Neural cell (in vitro differentiated cells): ENCODE results near the gene CXCL16. TPM values are rescaled to one million over a fixed set of nuclear protein-coding genes. Genes with fewer than 3 reads are reported as not detected.

Experiments
- H2AFZ ChIP-seq: fragments of 200-600, 300-800 bp; sonication (generic), shearing (Covaris generic); 2 replicates; pipeline ENCODE4 v1.6.0; 2014; ENCODE audit warnings: low read depth, mild to moderate bottlenecking, antibody characterized with exemption, low read length, moderate library complexity
- H3F3A ChIP-seq: fragments of 200-600 bp; shearing (Covaris generic); 2 replicates; pipeline ENCODE4 v1.6.1; 2016; ENCODE audit warnings: mild to moderate bottlenecking, moderate library complexity, mixed read lengths, antibody characterized with exemption, low read length; ENCODE audit not compliant: insufficient read depth, poor library complexity, severe bottlenecking
- H3K27ac ChIP-seq: fragments of 200-600, 300-800 bp; sonication (generic), shearing (Covaris generic); 2 replicates; pipeline ENCODE4 v1.5.1; 2014; ENCODE audit warnings: mild to moderate bottlenecking, low read length, moderate library complexity
- H3K27me3 ChIP-seq: fragments of 300-800, 200-600 bp; sonication (generic), shearing (Covaris generic); 2 replicates; pipeline ENCODE4 v1.6.0; 2014; ENCODE audit warnings: mild to moderate bottlenecking, low read depth, low read length, moderate library complexity; ENCODE audit not compliant: insufficient read depth
- H3K36me3 ChIP-seq: fragments of 300-800, 200-600 bp; sonication (generic), shearing (Covaris generic); 2 replicates; pipeline ENCODE4 v1.5.1; 2014; ENCODE audit warnings: mild to moderate bottlenecking, antibody characterized with exemption, low read length, moderate library complexity; ENCODE audit not compliant: insufficient read depth
- H3K4me2 ChIP-seq: fragments of 300-800, 200-600 bp; sonication (generic), shearing (Covaris generic); 2 replicates; pipeline ENCODE4 v1.6.0; 2014; ENCODE audit warnings: mild to moderate bottlenecking, low read length
- H3K4me3 ChIP-seq: fragments of 300-800, 200-600 bp; sonication (generic), shearing (Covaris generic); 2 replicates; pipeline ENCODE4 v1.5.1; 2014; ENCODE audit warnings: mild to moderate bottlenecking, low read length, moderate library complexity
- H3K79me2 ChIP-seq: fragments of 200-600 bp; shearing (Covaris generic); replicated peaks from 2 replicates; pipeline ENCODE4 v1.6.0; 2014; ENCODE audit warnings: mild to moderate bottlenecking, low read length, moderate library complexity; ENCODE audit not compliant: insufficient read depth
- H3K9ac ChIP-seq: fragments of 300-800, 200-600 bp; sonication (generic), shearing (Covaris generic); 2 replicates; pipeline ENCODE4 v1.6.1; 2016; ENCODE audit warnings: mild to moderate bottlenecking, low read length, mixed read lengths
- H3K9me2 ChIP-seq: fragments of 200-600 bp; shearing (Covaris generic); 2 replicates; pipeline ENCODE4 v1.6.1; 2016; ENCODE audit warnings: mild to moderate bottlenecking, low read length, mixed read lengths; ENCODE audit not compliant: insufficient read depth
- H3K9me3 ChIP-seq: fragments of 200-600, 300-800 bp; sonication (generic), shearing (Covaris generic); 2 replicates; pipeline ENCODE4 v1.6.1; 2016; ENCODE audit warnings: mild to moderate bottlenecking, mixed run types, low read length, moderate library complexity, mixed read lengths
- H4K20me1 ChIP-seq: fragments of 200-600 bp; shearing (Covaris generic); 2 replicates; pipeline ENCODE4 v1.6.1; 2016; ENCODE audit warnings: mild to moderate bottlenecking, mixed run types; ENCODE audit not compliant: insufficient read depth
- CTCF ChIP-seq: fragments of 450-650 bp; IDR thresholded peaks from 2 replicates; pipeline ENCODE4 v1.5.1; 2014; ENCODE audit warnings: antibody characterized with exemption, mild to moderate bottlenecking, moderate library complexity; ENCODE audit not compliant: poor library complexity, severe bottlenecking
- EP300 ChIP-seq: fragments of 450-650 bp; conservative IDR thresholded peaks from 2 replicates; pipeline ENCODE4 v1.6.1; 2014; ENCODE audit warnings: antibody characterized with exemption, mild to moderate bottlenecking, moderate library complexity; ENCODE audit not compliant: poor library complexity, severe bottlenecking
- EZH2 ChIP-seq: fragments of 200-600, 300-800 bp; shearing (Covaris generic), sonication (generic); IDR thresholded peaks from 2 replicates; pipeline ENCODE4 v1.6.1; 2014; ENCODE audit warnings: antibody characterized with exemption, low read length, borderline replicate concordance, mild to moderate bottlenecking; ENCODE audit not compliant: insufficient read depth, poor library complexity, severe bottlenecking
- MXI1 ChIP-seq: fragments of 450-650 bp; conservative IDR thresholded peaks from 2 replicates; pipeline ENCODE4 v1.6.1; 2014; ENCODE audit warnings: antibody characterized with exemption, mild to moderate bottlenecking; ENCODE audit not compliant: poor library complexity, severe bottlenecking
- POLR2AphosphoS5 ChIP-seq: IDR thresholded peaks from 2 replicates; pipeline ENCODE4 v1.6.1; 2012
- RAD21 ChIP-seq: fragments of 450-650 bp; conservative IDR thresholded peaks from 2 replicates; pipeline ENCODE4 v1.6.1; 2014; ENCODE audit warnings: antibody characterized with exemption, mild to moderate bottlenecking, moderate library complexity
- SMC3 ChIP-seq: fragments of 450-650 bp; conservative IDR thresholded peaks from 2 replicates; pipeline ENCODE4 v1.6.1; 2014; ENCODE audit warnings: antibody characterized with exemption, mild to moderate bottlenecking, moderate library complexity; ENCODE audit not compliant: poor library complexity
- TAF1 ChIP-seq: IDR thresholded peaks from 2 replicates; pipeline ENCODE4 v1.6.1; 2012; ENCODE audit warnings: low read depth
- polyA plus RNA-seq: library from polyadenylated mRNA; depleted of rRNA; stranded (reverse); fragments of >200 nt; gene quantifications from 2 replicates; pipeline ENCODE4 v1.2.3, GENCODE V29; 2014
- TF ChIP-seq, protein P1 (sequence below): IDR thresholded peaks from 2 replicates; pipeline ENCODE4 v1.6.1; 2012; ENCODE audit warnings: borderline replicate concordance

Gene CXCL16
- polyA plus RNA-seq, 1 donor from 2014 or later: not detected

GRCh38 chr17:4720787-4721186 is 18.9 kb downstream of the CXCL16 start:
- no peaks in the 10 kb centered on the region for H3K36me3 ChIP-seq

DNA sequence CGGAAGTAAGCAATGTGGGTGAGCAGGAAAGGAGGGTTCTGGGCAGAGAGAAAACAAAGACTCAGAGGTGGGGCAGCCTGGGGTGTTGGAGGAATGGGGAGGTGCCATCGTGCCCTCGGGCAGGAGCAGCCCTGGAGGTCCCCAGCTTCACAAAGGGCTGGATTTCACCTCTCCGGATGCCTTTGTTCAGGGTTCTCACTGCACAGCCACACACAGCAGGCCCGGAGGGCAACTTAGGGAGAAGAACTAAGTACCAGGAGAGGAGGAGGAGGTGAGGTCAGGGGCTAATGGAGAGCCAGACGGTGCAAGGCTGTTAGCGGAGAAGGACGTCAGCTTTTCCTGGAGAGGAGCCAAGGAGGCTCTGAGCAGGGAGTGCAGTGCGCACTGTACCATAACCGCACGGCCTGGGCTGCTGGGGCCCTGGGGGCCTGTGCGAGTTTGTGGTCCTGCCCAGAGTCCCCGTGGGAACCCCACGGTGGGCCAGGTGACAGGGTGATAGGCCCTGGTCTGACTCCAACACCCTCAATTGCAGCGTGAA is 20.0 kb downstream of the CXCL16 start:
- no peak overlapping the region for H3K27ac ChIP-seq
- no peaks in the 10 kb centered on the region for H3K27me3 ChIP-seq
- H3K4me2 ChIP-seq: no peak overlapping the region
- H2AFZ ChIP-seq: no peak overlapping the region
- H4K20me1 ChIP-seq: no peaks in the 10 kb centered on the region
- TF ChIP-seq SMC3 (no peak), CTCF (no peak), EZH2 (no peak), EP300 (no peak), MXI1 (no peak), RAD21 (no peak), TAF1 (no peak), POLR2AphosphoS5 (no peak)
- TF ChIP-seq, protein P1, sequence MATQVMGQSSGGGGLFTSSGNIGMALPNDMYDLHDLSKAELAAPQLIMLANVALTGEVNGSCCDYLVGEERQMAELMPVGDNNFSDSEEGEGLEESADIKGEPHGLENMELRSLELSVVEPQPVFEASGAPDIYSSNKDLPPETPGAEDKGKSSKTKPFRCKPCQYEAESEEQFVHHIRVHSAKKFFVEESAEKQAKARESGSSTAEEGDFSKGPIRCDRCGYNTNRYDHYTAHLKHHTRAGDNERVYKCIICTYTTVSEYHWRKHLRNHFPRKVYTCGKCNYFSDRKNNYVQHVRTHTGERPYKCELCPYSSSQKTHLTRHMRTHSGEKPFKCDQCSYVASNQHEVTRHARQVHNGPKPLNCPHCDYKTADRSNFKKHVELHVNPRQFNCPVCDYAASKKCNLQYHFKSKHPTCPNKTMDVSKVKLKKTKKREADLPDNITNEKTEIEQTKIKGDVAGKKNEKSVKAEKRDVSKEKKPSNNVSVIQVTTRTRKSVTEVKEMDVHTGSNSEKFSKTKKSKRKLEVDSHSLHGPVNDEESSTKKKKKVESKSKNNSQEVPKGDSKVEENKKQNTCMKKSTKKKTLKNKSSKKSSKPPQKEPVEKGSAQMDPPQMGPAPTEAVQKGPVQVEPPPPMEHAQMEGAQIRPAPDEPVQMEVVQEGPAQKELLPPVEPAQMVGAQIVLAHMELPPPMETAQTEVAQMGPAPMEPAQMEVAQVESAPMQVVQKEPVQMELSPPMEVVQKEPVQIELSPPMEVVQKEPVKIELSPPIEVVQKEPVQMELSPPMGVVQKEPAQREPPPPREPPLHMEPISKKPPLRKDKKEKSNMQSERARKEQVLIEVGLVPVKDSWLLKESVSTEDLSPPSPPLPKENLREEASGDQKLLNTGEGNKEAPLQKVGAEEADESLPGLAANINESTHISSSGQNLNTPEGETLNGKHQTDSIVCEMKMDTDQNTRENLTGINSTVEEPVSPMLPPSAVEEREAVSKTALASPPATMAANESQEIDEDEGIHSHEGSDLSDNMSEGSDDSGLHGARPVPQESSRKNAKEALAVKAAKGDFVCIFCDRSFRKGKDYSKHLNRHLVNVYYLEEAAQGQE: no peak
- H3K36me3 ChIP-seq: no peaks in the 10 kb centered on the region
- no peaks in the 10 kb centered on the region for H3K79me2 ChIP-seq
- H3K9me2 ChIP-seq: no peaks in the 10 kb centered on the region
- H3K4me3 ChIP-seq: no peak overlapping the region
- H3K9me3 ChIP-seq: no peaks in the 10 kb centered on the region
- no peak overlapping the region for H3K9ac ChIP-seq
- H3F3A ChIP-seq: no peaks in the 10 kb centered on the region

More at GRCh38 chr17:4720787-4721186, 18.9 kb downstream of the CXCL16 start:
- Histone ChIP-seq H3K27me3 (no peaks in the 10 kb centered on the region), H4K20me1 (no peaks in the 10 kb centered on the region), H3F3A (no peaks in the 10 kb centered on the region), H3K9ac (no peak overlapping the region), H3K79me2 (no peaks in the 10 kb centered on the region), H3K27ac (no peak overlapping the region), H3K9me3 (no peaks in the 10 kb centered on the region), H3K9me2 (no peaks in the 10 kb centered on the region), H3K4me3 (no peak overlapping the region), H3K4me2 (no peak overlapping the region), H2AFZ (no peak overlapping the region)
- no peak for TF ChIP-seq EP300
- TF ChIP-seq RAD21: no peak
- TF ChIP-seq TAF1: no peak
- TF ChIP-seq POLR2AphosphoS5: no peak
- TF ChIP-seq CTCF: no peak
